ENCODE data around the gene NCAPD2.
"Not testable (repeated sequence)": the region's sequence is repeated elsewhere in the genome, so short reads cannot be mapped to it uniquely, and the experiment has no call there.

Gene NCAPD2

GRCh38 chr12:6492838-6493496, 935 bp upstream of the NCAPD2 start, which contains the start of gene MRPL51:
TSS of gene MRPL51 (minus strand) at chr12:6493262. CDS start at chr12:6493136, 126 bp downstream.
- Histone ChIP-seq H4K20me1 (ENCODE audit: insufficient read depth, low read length) (no peaks in the 10 kb centered on the region), H3K36me3 (replicated peaks; ENCODE audit: insufficient read depth, low read length) (no peaks in the 10 kb centered on the region; the same call in 1 of the 2 replicates), H3K4me3 (ENCODE audit: low read length) (peak within 1 kb of the TSS; percentile 85), H3F3A (ENCODE audit: insufficient read depth, low read length) (peaks cover 10% of the 10 kb centered on the region), H3K4me1 (ENCODE audit: low read length) (peaks cover 16% of the 10 kb centered on the region), H3K9me3 (replicated peaks; ENCODE audit: insufficient read depth, low read length) (no peaks in the 10 kb centered on the region), H3K9ac (ENCODE audit: low read length) (peak within 1 kb of the TSS; percentile 86), H2AFZ (ENCODE audit: low read length) (peak within 1 kb of the TSS; percentile 83), H3K9me2 (replicated peaks; ENCODE audit: insufficient read depth, low read length) (no peaks in the 10 kb centered on the region), H3K79me2 (ENCODE audit: low read length) (peaks cover 53% of the 10 kb centered on the region), H3K27me3 (replicated peaks; ENCODE audit: insufficient read depth, low read length) (no peaks in the 10 kb centered on the region), H3K27ac (ENCODE audit: low read length) (peak within 1 kb of the TSS; percentile 95), H3K4me2 (ENCODE audit: low read depth, low read length) (peak within 1 kb of the TSS; percentile 86)
- TF ChIP-seq CTCF (IDR thresholded peaks at IDR 0.05; ENCODE audit: low read length): no peak
- TF ChIP-seq EZH2 (optimal IDR thresholded peaks at IDR 0.05; ENCODE audit: low read depth, low read length): no peak
- TF ChIP-seq EZH2phosphoT487 (IDR thresholded peaks at IDR 0.05; ENCODE audit: low read length): no peak
- DNase-seq: peak; percentile 97

GRCh38 chr12:6494258-6494743, 399 bp downstream of the NCAPD2 start:
- peaks cover 65% of the 10 kb centered on the region for H3K79me2 ChIP-seq (ENCODE audit: low read length)
- no peak for DNase-seq
- peak overlapping the region; percentile 85 for H3K4me3 ChIP-seq (ENCODE audit: low read length)

GRCh38 chr12:6494968-6495367, 1.1 kb downstream of the NCAPD2 start:
- H2AFZ ChIP-seq (ENCODE audit: low read length): no peak overlapping the region
- TF ChIP-seq EZH2 (optimal IDR thresholded peaks at IDR 0.05; ENCODE audit: low read depth, low read length) (no peak), CTCF (IDR thresholded peaks at IDR 0.05; ENCODE audit: low read length) (no peak), EZH2phosphoT487 (IDR thresholded peaks at IDR 0.05; ENCODE audit: low read length) (no peak)
- H3K9ac ChIP-seq (ENCODE audit: low read length): peak overlapping the region; percentile 86
- H3K27ac ChIP-seq (ENCODE audit: low read length): no peak overlapping the region
- no peaks in the 10 kb centered on the region for H3K27me3 ChIP-seq (replicated peaks; ENCODE audit: insufficient read depth, low read length)
- peaks cover 71% of the 10 kb centered on the region for H3K79me2 ChIP-seq (ENCODE audit: low read length)
- H4K20me1 ChIP-seq (ENCODE audit: insufficient read depth, low read length): no peaks in the 10 kb centered on the region
- H3K36me3 ChIP-seq (replicated peaks; ENCODE audit: insufficient read depth, low read length): no peaks in the 10 kb centered on the region; the same call in 1 of the 2 replicates
- H3K4me3 ChIP-seq (ENCODE audit: low read length): peak overlapping the region; percentile 85
- H3F3A ChIP-seq (ENCODE audit: insufficient read depth, low read length): peaks cover 10% of the 10 kb centered on the region
- no peaks in the 10 kb centered on the region for H3K9me3 ChIP-seq (replicated peaks; ENCODE audit: insufficient read depth, low read length)
- peaks cover 16% of the 10 kb centered on the region for H3K4me1 ChIP-seq (ENCODE audit: low read length)
- peak overlapping the region; percentile 86 for H3K4me2 ChIP-seq (ENCODE audit: low read depth, low read length)
- H3K9me2 ChIP-seq (replicated peaks; ENCODE audit: insufficient read depth, low read length): no peaks in the 10 kb centered on the region
- DNase-seq: no peak

More at GRCh38 chr12:6494258-6494743, 399 bp downstream of the NCAPD2 start:
- H3K9ac ChIP-seq (ENCODE audit: low read length): peak overlapping the region; percentile 86
- H3K4me1 ChIP-seq (ENCODE audit: low read length): peaks cover 16% of the 10 kb centered on the region
- TF ChIP-seq EZH2 (optimal IDR thresholded peaks at IDR 0.05; ENCODE audit: low read depth, low read length) (no peak), CTCF (IDR thresholded peaks at IDR 0.05; ENCODE audit: low read length) (peak; percentile 30)
- no peaks in the 10 kb centered on the region for H3K27me3 ChIP-seq (replicated peaks; ENCODE audit: insufficient read depth, low read length)
- H3F3A ChIP-seq (ENCODE audit: insufficient read depth, low read length): peaks cover 10% of the 10 kb centered on the region
- peak overlapping the region; percentile 65 for H2AFZ ChIP-seq (ENCODE audit: low read length)
- no peaks in the 10 kb centered on the region for H4K20me1 ChIP-seq (ENCODE audit: insufficient read depth, low read length)
- peak overlapping the region; percentile 95 for H3K27ac ChIP-seq (ENCODE audit: low read length)
- no peaks in the 10 kb centered on the region; the same call in 1 of the 2 replicates for H3K36me3 ChIP-seq (replicated peaks; ENCODE audit: insufficient read depth, low read length)
- H3K9me2 ChIP-seq (replicated peaks; ENCODE audit: insufficient read depth, low read length): no peaks in the 10 kb centered on the region
- no peaks in the 10 kb centered on the region for H3K9me3 ChIP-seq (replicated peaks; ENCODE audit: insufficient read depth, low read length)
- H3K4me2 ChIP-seq (ENCODE audit: low read depth, low read length): peak overlapping the region; percentile 86

GRCh38 chr12:6497291-6497690, 3.4 kb downstream of the NCAPD2 start:
- not testable (repeated sequence) for H4K20me1 ChIP-seq (ENCODE audit: insufficient read depth, low read length); H3K9me2 ChIP-seq (replicated peaks; ENCODE audit: insufficient read depth, low read length); H3K27me3 ChIP-seq (replicated peaks; ENCODE audit: insufficient read depth, low read length); H3K27ac ChIP-seq (ENCODE audit: low read length); H3K4me2 ChIP-seq (ENCODE audit: low read depth, low read length); H3K9ac ChIP-seq (ENCODE audit: low read length); DNase-seq; H2AFZ ChIP-seq (ENCODE audit: low read length); H3K36me3 ChIP-seq (replicated peaks; ENCODE audit: insufficient read depth, low read length); H3K4me3 ChIP-seq (ENCODE audit: low read length); H3K9me3 ChIP-seq (replicated peaks; ENCODE audit: insufficient read depth, low read length)
- Histone ChIP-seq H3F3A (ENCODE audit: insufficient read depth, low read length) (peaks cover 10% of the 10 kb centered on the region), H3K79me2 (ENCODE audit: low read length) (peaks cover 86% of the 10 kb centered on the region), H3K4me1 (ENCODE audit: low read length) (peaks cover 11% of the 10 kb centered on the region)

All from MM.1S (cell line).